Measurements from ENCODE around the gene TCL1B. TPM values are rescaled to one million over a fixed set of nuclear protein-coding genes. Genes with fewer than 3 reads are reported as not detected.

Gene TCL1B
- total and polyA plus RNA-seq, 2 of the 8 experiments (the other 6 are each of a cell fraction or from before 2014, with no cell fraction given): 9.6 to 11.5 TPM

DNA sequence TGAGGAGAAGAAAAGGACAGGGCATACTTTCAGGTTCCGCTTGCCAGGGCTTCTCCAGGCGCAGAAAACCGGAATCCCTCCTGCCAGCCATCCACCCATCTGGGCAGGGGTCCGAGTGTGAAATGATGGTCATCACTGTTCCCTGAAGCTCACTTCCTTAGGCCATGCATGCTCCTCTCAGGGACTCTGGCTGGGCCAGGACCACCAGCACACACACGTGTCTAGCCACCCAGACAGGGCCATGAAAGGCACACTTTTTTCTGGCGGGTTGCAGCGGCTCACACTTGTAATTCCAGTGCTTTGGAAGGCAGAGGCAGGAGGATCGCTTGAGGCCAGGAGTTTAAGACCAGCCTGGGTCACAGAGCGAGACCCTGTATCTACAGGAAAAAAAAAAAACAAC, 26.2 kb downstream of the TCL1B start:
- Histone ChIP-seq H4K5ac (ENCODE audit: insufficient read length, low read depth, low read length) (no peak overlapping the region), H2BK5ac (ENCODE audit: low read depth, low read length) (no peak overlapping the region), H3K4me1 (replicated peaks in 1 of 4; ENCODE audit: control insufficient read depth in 3 of 4, insufficient read depth in 4 of 4, low read length in 3 of 4) (peaks cover 2 to 9% (median 5%) of the 10 kb centered on the region in 4 experiments), H3K27me3 (replicated peaks in 1 of 4; ENCODE audit: control insufficient read depth in 3 of 4, extremely low read depth in 1 of 4, insufficient read depth in 3 of 4, low read length in 3 of 4) (peaks cover 0 to 9% (median 3%) of the 10 kb centered on the region in 4 experiments; a peak in 4 of 7 replicates), H3K4me3 (ENCODE audit: extremely low read depth in 1 of 4, insufficient read depth in 2 of 4, low read depth in 3 of 4, low read length in 4 of 4) (no peak overlapping the region), H2BK15ac (ENCODE audit: low read length) (no peak overlapping the region), H3K79me1 (ENCODE audit: low read depth, low read length) (no peaks in the 10 kb centered on the region), H3K4ac (replicated peaks; ENCODE audit: insufficient read length, low read depth, low read length) (no peak overlapping the region), H3K14ac (ENCODE audit: insufficient read length) (no peak overlapping the region), H4K8ac (ENCODE audit: extremely low read depth, insufficient read depth, low read length) (no peak overlapping the region), H2AFZ (ENCODE audit: low read length) (no peak overlapping the region), H3K18ac (ENCODE audit: extremely low read depth, low read length) (no peak overlapping the region), H3K23ac (ENCODE audit: insufficient read length) (no peak overlapping the region), H3K36me3 (ENCODE audit: control insufficient read depth in 2 of 4, insufficient read depth in 4 of 4, low read length in 3 of 4) (no peaks in the 10 kb centered on the region), H3K9ac (replicated peaks in 1 of 4; ENCODE audit: extremely low read depth in 1 of 4, low read depth in 3 of 4, low read length in 3 of 4) (no peak overlapping the region), H3K79me2 (ENCODE audit: control insufficient read depth in 1 of 2, insufficient read depth in 2 of 2, low read length in 2 of 2) (no peaks in the 10 kb centered on the region), H2BK12ac (ENCODE audit: low read depth, low read length) (no peak overlapping the region), H3K4me2 (ENCODE audit: insufficient read depth in 1 of 2, low read depth in 2 of 2, low read length in 2 of 2) (no peak overlapping the region), H4K20me1 (replicated peaks in 1 of 2; ENCODE audit: control insufficient read depth in 1 of 2, insufficient read depth in 2 of 2, low read length in 2 of 2) (no peaks in the 10 kb centered on the region), H2BK20ac (ENCODE audit: low read length) (no peak overlapping the region), H4K91ac (replicated peaks; ENCODE audit: insufficient read length, low read length) (no peak overlapping the region), H3K56ac (replicated peaks; ENCODE audit: insufficient read length, low read depth, low read length) (no peak overlapping the region), H3K27ac (ENCODE audit: low read depth, low read length) (no peak overlapping the region), H2AK5ac (ENCODE audit: low read depth, low read length) (no peak overlapping the region), H2BK120ac (replicated peaks; ENCODE audit: low read depth, low read length) (no peak overlapping the region), H3K23me2 (ENCODE audit: low read depth, low read length) (no peaks in the 10 kb centered on the region), H3K9me3 (ENCODE audit: insufficient read depth in 2 of 2, low read depth in 1 of 2, low read length in 1 of 2) (no peaks in the 10 kb centered on the region)
- WGBS, 2 experiments (ENCODE audit: extremely low coverage in 1 of 2, insufficient coverage in 1 of 2, insufficient read length in 1 of 2, insufficient replicate concordance in 2 of 2, low coverage in 1 of 2, low lambda C conversion rate in 2 of 2, missing lambda C conversion rate in 1 of 2): 92% methylated on average over 9 of the region's 9 CpGs; no CpG with 5 or more reads in 1 of the 2 experiments
- ChIA-PET POLR2A (ENCODE audit: partially characterized antibody) (no interaction called here), CTCF (ENCODE audit: partially characterized antibody) (no interaction called here)
- FAIRE-seq (no peak), DNase-seq (ENCODE audit: low read depth in 1 of 2, low spot score in 2 of 2) (no peak)
- TF ChIP-seq SRF (IDR thresholded peaks at IDR 0.05; ENCODE audit: low read depth, low read length): no peak
- TF ChIP-seq ASH2L (IDR thresholded peaks at IDR 0.05; ENCODE audit: low read length): no peak
- TF ChIP-seq RBBP5 (IDR thresholded peaks at IDR 0.05; ENCODE audit: borderline replicate concordance, low read depth, low read length): no peak
- TF ChIP-seq CREB1 (IDR thresholded peaks at IDR 0.05): no peak
- TF ChIP-seq, protein P1, sequence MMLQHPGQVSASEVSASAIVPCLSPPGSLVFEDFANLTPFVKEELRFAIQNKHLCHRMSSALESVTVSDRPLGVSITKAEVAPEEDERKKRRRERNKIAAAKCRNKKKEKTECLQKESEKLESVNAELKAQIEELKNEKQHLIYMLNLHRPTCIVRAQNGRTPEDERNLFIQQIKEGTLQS (IDR thresholded peaks at IDR 0.05; ENCODE audit: insufficient read depth, low read depth, low read length): no peak
- TF ChIP-seq TAF7 (optimal IDR thresholded peaks at IDR 0.05; ENCODE audit: borderline replicate concordance, low read depth, low read length): no peak
- no peak for TF ChIP-seq RXRA (IDR thresholded peaks at IDR 0.05; ENCODE audit: insufficient read depth, low read depth, low read length)
- TF ChIP-seq TCF12 (IDR thresholded peaks at IDR 0.05; ENCODE audit: low read depth, low read length): no peak
